Measurements from ENCODE around the gene MYO1E. TPM values are rescaled to one million over a fixed set of nuclear protein-coding genes. Genes with fewer than 3 reads are reported as not detected.

Gene MYO1E
- total and polyA plus RNA-seq, 4 donors, result 6.7 to 70.9 (median 21.6) TPM

Small RNAs within 50 kb of the gene (small RNA-seq; reads per million reads assigned to genes)
- 0.11 reads per million for gene MIR2116
- not detected for gene RF00019
- not detected for gene RNU4-80P
- not detected for gene RNU6-212P

Other genes with a start within 250 kb of the MYO1E start
- gene LDHAL6B, start 166.0 kb downstream of the MYO1E start, total RNA-seq, result not detected
- gene LDHAL6B, start 166.0 kb downstream of the MYO1E start, polyA plus RNA-seq, result not detected
- gene FAM81A, start 65.3 kb upstream of the MYO1E start, total RNA-seq, result under 1 TPM; under 0.01 to 0.05 TPM
- under 1 TPM; 0.09 to 0.13 TPM for gene FAM81A, start 65.3 kb upstream of the MYO1E start, polyA plus RNA-seq
- under 1 TPM in 1 of 2 donors, not detected in 1; 0.37 TPM for gene GCNT3, start 238.9 kb upstream of the MYO1E start, total RNA-seq
- gene GCNT3, start 238.9 kb upstream of the MYO1E start, polyA plus RNA-seq, result under 1 TPM in 1 of 2 donors, not detected in 1; 0.14 TPM

All from liver (tissue), 5 donors.